Myometrial cell (primary cell): ENCODE data around the gene EPHB4. TPM values are rescaled to one million over a fixed set of nuclear protein-coding genes. Genes with fewer than 3 reads are reported as not detected.

Source experiments
- total RNA-seq: library from RNA; depleted of rRNA; stranded (reverse); fragments of >200 nt; gene quantifications from 2 replicates; pipeline ENCODE4 v1.2.3, GENCODE V29; 2015

The EPHB4 gene
- total RNA-seq: 33.1 and 53.0 TPM in 2 replicates

DNA sequence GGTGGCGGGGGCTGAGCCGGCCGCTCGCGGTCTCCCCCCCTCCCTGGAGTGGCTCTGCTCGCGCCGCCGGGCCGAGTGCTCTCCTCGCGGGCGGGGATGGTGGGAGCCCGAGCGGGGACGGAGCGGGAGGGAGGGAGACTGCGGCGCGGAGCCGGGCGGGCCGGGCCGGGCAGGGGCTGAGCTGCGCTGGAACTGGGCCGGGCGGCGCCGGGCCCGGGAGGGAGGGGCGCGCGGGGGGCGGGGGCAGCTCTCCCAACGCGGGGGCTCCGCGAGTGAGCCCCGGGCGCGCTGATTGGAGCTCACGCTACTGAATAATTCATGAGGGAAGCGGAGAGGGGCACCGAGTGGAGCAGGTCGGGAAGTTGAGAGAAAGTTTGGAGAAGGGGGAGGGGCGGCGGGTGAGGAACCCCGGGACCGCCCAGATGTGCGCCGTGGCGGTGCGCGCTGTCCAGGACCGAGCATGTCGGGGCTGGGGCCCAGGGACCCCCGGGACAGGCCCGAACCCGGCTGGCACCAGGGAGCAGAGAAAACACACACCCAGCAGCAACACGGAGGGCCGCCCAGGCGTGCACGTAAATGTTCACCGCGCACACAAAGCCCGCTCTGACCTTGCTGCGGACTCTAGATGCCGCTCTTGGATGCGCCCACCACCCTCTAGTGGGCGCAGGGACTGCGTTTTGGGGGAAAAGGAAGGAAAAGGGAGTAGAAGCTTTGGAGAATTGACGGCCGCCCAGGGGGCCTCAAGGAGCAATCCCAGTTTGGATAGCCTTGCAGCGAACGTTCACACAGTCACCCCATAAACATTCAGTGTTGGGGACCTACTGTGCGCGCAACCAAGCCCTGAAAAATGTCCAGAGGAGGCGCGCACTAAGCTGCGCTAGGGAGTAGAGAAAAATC, at the start of gene EPHB4:
Gene EPHB4 (minus strand): TSS at position 194 of the 897 bp plus-strand sequence. CDS start 493 bp downstream, outside the sequence.

DNA sequence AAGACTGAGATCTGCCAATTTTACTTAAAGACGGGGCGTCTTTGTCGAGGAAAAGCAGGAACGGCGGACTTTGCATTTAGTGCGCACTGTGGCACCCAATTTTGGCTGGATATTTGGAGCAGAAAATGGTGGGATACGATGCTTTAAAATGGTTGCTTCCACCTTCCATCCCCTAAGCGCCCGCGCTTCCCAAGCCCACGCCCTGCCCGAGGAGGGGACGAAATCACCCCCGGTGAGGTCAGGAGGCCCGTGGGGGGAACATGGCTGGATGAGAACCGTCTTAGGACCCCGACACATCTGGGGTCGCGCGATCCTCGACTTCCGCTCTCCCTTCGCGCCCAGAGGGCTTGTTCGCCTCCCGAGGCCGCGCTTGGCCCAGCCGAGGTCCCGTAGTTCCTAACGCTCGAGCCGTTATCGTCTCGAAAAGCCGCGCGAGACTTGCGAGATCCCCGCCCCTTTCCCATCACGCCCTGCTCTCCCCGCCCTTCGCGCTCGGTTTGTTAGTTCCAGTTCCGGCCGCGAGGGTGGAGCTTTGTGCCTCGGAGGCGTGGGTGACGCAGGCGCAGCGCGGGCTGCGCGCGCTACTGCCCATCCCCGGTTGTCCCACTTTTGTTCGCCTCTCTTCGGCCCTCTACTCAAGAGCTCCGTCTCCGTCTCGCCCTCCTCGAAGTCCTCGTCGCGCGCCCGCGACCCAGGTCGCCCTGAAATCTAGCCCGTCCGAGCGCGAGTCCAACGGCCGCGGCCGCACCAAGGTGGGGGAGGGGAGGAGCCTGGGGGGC, 47.4 kb upstream of the EPHB4 start, which contains the start of gene SRRT:
Gene SRRT (plus strand): TSS at position 527 of the 779 bp plus-strand sequence. CDS start 488 bp downstream, outside the sequence.

DNA sequence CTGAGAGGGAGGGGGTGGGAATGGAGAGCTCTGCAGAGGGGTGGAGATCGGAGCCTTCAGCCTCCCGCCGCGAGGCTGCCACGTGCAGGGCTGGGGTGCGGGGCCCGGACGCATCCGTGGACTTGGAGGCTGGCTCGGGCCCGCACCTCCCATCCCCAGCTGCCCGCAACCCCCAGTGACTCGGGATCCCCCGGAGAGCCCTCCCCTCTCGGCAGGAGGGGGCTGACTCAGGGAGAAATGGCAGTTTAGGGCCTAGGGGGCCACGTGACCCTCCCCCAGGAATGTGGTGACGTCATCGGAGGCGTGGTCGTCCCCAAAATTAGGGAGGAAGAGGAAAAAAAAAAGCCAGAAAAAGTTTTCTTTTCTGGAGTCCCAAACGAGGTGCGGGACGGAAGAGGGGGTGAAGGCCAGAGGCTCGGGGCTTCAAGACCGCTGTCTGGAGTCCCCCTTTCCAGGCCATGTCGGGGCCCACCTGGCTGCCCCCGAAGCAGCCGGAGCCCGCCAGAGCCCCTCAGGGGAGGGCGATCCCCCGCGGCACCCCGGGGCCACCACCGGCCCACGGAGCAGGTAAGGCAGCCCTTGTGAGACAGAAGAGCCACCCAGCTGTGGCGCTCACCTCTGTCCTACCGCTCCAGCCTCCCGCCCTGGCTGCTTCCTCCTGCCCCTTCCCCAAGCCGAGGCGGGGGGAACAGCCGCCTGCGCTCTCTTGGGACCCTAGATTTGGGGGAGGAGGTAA, 39.9 kb upstream of the EPHB4 start, which contains the start of gene TRIP6:
Gene TRIP6 (plus strand): TSS at position 348 of the 736 bp plus-strand sequence. CDS start 111 bp downstream, at position 459.

DNA sequence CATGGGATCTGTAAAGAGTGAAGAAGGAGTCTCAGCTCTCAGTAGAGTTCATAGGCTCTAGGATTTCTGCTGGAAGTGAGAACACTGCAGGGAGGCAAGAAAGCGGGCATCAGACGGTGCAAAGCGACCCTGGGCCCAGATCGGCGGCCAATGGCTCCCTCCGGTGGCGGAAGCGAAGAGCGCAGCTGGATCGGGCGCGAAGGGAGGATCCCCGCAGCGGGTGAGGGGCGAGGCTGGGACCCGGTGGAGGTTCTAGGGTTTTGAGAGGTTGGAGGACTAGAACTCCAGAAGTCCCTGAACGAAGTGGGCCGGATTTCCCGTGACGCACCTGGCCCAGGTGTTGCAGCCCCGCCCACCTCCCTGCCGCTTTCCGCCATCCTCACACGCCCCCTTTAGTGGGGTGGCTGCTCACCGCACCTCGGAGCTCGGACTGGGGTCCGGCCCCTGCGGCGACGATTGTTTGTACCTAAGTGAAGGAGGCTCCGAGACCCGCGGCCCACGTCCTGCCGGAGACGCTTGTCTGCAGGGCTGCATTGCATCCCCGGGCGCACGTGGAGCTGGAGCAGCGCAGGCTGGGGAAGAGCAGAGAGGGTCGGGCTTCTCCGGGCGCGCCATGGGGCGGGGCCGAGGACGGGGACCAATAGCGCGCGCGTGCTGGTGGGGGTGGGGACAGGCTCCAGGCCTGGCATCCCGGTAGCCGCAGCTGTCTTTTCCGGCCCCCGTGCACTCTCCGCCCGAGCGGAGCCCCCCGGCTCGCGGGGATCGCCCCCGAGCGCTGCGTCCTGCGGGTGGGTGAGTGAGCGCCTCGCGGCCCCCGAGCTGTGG, 24.9 kb upstream of the EPHB4 start, which contains the start of gene SLC12A9:
Gene SLC12A9 (plus strand): TSS at position 666 of the 825 bp plus-strand sequence. CDS start 1,485 bp downstream, outside the sequence.

Other genes starting within 250 kb of the EPHB4 start
- gene LRCH4, start 241.4 kb downstream of the EPHB4 start, total RNA-seq: 39.8 and 45.4 TPM in 2 replicates
- under 0.01 and 0.18 TPM in 2 replicates for gene FBXO24, start 241.2 kb downstream of the EPHB4 start, total RNA-seq
- gene PCOLCE, start 225.2 kb downstream of the EPHB4 start, total RNA-seq: 289 and 397 TPM in 2 replicates
- gene MOSPD3, start 215.0 kb downstream of the EPHB4 start, total RNA-seq: 14.4 and 15.3 TPM in 2 replicates
- gene TFR2, start 186.0 kb downstream of the EPHB4 start, total RNA-seq: 0.35 TPM in 1 of 2 replicates, not detected in the other
- not detected in 2 replicates for gene ACTL6B, start 171.1 kb downstream of the EPHB4 start, total RNA-seq
- 294 and 391 TPM in 2 replicates for gene GNB2, start 153.8 kb downstream of the EPHB4 start, total RNA-seq
- 10.1 TPM in 2 replicates for gene GIGYF1, start 133.3 kb downstream of the EPHB4 start, total RNA-seq
- gene POP7, start 121.4 kb downstream of the EPHB4 start, total RNA-seq: 43.2 and 51.6 TPM in 2 replicates
- not detected in 2 replicates for gene EPO, start 107.1 kb downstream of the EPHB4 start, total RNA-seq
- not detected in 2 replicates for gene ZAN, start 93.9 kb downstream of the EPHB4 start, total RNA-seq
- 17.2 and 25.7 TPM in 2 replicates for gene SLC12A9, start 25.2 kb upstream of the EPHB4 start, total RNA-seq
- gene TRIP6, start 39.9 kb upstream of the EPHB4 start, total RNA-seq: 140 and 172 TPM in 2 replicates
- gene SRRT, start 47.6 kb upstream of the EPHB4 start, total RNA-seq: 60.1 and 105 TPM in 2 replicates
- gene UFSP1, start 62.2 kb upstream of the EPHB4 start, total RNA-seq: 11.2 and 14.7 TPM in 2 replicates
- gene ACHE, start 68.4 kb upstream of the EPHB4 start, total RNA-seq: not detected in 2 replicates
- gene MUC3A, start 122.0 kb upstream of the EPHB4 start, total RNA-seq: not detected in 2 replicates
- gene MUC12, start 142.0 kb upstream of the EPHB4 start, total RNA-seq: 5.5 and 11.2 TPM in 2 replicates
- gene MUC17, start 192.6 kb upstream of the EPHB4 start, total RNA-seq: not detected in 2 replicates